Measurements from ENCODE around the gene BRCA2.

The BRCA2 gene

DNA sequence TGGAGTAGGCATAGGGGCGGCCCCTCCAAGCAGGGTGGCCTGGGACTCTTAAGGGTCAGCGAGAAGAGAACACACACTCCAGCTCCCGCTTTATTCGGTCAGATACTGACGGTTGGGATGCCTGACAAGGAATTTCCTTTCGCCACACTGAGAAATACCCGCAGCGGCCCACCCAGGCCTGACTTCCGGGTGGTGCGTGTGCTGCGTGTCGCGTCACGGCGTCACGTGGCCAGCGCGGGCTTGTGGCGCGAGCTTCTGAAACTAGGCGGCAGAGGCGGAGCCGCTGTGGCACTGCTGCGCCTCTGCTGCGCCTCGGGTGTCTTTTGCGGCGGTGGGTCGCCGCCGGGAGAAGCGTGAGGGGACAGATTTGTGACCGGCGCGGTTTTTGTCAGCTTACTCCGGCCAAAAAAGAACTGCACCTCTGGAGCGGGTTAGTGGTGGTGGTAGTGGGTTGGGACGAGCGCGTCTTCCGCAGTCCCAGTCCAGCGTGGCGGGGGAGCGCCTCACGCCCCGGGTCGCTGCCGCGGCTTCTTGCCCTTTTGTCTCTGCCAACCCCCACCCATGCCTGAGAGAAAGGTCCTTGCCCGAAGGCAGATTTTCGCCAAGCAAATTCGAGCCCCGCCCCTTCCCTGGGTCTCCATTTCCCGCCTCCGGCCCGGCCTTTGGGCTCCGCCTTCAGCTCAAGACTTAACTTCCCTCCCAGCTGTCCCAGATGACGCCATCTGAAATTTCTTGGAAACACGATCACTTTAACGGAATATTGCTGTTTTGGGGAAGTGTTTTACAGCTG, at the start of gene BRCA2, which contains the start of gene ZAR1L:
Gene BRCA2, plus strand, starts transcription at position 271 of the 790 bp plus-strand sequence. CDS start 953 bp downstream, outside the sequence.
Gene ZAR1L, minus strand, starts transcription at position 126 of the 790 bp plus-strand sequence. CDS start 3,438 bp downstream, outside the sequence.
- peak; percentile 74 to 77 for DNase-seq (ENCODE audit: low read depth in 2 of 2)

GRCh38 chr13:32265726-32266125, 49.6 kb upstream of the BRCA2 start:
- no peak for DNase-seq (ENCODE audit: low read depth in 2 of 2)

- no peak for DNase-seq (ENCODE audit: low read depth in 2 of 2)
These were observed 49.2 kb upstream of the BRCA2 start for GRCh38 chr13:32266130-32266529.

- DNase-seq (ENCODE audit: low read depth in 2 of 2): peak in 1 of 2 donors; percentile 16
These were observed 47.4 kb upstream of the BRCA2 start for GRCh38 chr13:32267836-32268439.

DNA sequence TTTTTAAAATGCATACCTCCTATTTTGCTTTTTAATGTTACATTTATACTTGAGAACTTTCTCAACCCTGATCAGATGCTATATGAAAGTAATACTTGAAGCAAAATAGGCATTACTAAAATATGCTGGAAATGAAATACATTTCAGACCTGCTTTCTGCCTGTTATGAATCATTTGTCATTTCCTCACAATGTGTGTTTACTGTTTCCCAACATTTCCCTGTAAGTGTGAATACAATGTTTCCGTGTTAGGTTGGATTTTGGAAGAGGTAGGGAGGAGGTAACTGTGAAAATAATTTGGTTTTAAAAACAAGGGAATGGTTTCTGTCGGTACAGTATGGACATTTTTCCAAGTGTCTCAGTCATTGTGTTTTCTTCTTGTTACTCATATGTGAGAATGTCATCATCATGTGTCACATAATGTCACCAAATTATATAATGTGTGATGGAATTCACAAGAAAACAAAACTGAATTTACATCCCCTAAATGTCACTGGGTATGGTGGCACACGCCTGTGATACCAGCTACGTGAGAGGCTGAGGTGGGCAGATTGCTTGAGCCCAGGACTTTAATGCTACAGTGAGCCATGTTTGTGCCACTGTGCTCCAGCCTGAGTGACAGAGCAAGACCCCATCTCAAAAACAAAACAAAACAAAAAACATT, 43.2 kb upstream of the BRCA2 start:
- DNase-seq (ENCODE audit: low read depth in 2 of 2): no peak

- no peak for DNase-seq (ENCODE audit: low read depth in 2 of 2)
These were observed 37.5 kb upstream of the BRCA2 start for GRCh38 chr13:32277839-32278238.

DNA sequence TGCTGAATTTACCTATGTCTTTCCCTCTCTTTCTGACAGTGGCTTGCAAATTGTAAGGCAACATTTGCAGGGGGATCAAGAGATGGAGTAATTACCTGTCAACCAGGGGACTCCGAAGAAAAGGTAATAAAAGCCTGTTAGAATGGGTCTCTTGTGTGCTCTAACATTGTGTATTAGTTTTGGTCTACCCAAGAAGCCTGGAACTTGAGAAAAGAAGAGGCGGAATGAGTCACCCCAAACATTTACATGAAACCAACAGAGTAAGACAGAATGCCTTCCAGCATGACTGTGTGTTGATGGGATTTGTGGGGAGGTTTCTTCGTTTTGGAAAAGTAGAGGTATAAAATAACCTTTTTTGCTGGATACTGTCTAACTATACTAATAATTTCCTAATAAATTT, 36.9 kb upstream of the BRCA2 start:
- no peak for DNase-seq (ENCODE audit: low read depth in 2 of 2)

DNA sequence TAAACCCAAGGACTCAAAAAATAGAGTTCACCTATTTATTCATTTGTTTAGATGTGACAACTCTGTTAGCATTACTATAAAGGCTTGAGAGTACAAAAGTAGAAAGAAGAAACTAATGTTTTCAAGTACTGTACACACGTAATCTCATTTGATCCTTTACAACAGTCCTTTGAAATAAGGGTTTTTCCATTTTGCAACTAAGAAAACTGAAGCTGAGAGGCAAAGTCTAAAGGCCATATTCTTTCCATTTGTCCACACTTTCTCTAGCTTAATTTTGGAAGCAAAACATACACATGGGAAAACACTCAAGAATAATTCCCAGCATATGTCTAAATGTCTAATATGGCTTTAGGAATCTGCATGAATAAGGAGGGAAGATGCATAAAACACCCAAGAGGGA, 34.2 kb upstream of the BRCA2 start:
- no peak for DNase-seq (ENCODE audit: low read depth in 2 of 2)

- DNase-seq (ENCODE audit: low read depth in 2 of 2): no peak
These were observed 33.1 kb upstream of the BRCA2 start for GRCh38 chr13:32282096-32282711.

- DNase-seq (ENCODE audit: low read depth in 2 of 2): no peak
These were observed 30.2 kb upstream of the BRCA2 start for GRCh38 chr13:32284927-32285632.

GRCh38 chr13:32285633-32285965, 29.7 kb upstream of the BRCA2 start:
- no peak for DNase-seq (ENCODE audit: low read depth in 2 of 2)

GRCh38 chr13:32297206-32297605, 18.1 kb upstream of the BRCA2 start:
- no peak for DNase-seq (ENCODE audit: low read depth in 2 of 2)

DNA sequence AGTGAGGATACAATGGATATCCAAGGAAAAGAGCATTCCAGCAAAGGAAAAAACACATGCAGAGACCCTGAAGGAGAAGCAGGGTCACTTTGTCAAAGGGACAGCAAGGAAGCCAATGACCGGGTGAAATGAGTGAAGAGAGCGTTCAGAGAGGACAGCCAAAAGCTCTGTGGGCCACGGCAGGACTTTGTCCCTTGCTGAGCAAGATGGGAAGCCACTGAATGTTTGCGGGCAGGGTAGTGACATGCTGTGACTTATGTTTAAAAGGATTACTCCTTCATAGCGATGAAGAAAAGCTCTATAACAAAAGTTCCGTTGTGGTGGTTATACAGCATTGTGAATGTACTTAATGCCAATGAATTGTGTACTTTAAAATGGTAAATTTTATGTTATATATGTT, 16.6 kb upstream of the BRCA2 start:
- no peak for DNase-seq (ENCODE audit: low read depth in 2 of 2)

DNA sequence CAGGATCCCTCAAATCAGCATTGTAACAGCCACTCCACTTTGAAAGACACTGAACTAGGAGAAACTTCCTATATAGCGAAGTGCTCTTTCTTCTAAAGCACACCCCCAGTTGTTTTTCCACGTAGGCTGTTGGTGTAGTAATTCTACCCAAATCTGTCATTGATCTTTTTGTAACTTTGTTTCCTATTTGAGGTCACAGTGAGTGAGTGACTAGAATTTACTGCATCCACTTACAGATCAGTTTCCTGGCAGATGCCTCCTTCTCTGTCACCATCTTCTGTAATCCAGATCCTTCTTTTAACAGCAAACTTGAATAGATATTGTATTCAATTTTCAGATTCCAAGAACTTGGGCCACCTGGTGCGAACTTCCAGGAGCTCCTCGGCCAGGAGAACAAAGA, 15.4 kb upstream of the BRCA2 start:
- DNase-seq (ENCODE audit: low read depth in 2 of 2): no peak

DNA sequence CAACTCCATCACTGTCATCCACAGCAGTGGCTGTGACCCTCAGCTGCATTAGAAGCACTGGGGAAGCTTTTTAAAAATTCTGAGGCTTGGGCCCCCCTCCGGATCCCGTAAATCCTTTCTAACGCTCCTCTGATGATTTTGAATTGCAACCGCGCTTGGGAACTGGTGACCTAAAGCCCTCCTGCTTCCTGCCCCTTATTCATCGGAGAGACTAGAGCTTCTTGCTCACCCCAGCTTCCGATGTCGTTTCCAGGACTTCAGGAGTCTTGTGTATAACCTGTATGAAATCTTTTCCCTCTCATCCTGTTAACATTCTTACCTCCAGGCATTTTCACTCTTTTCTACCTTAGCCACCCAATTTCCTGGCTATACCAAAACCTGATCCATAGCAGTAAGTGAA, 14.9 kb upstream of the BRCA2 start:
- no peak for DNase-seq (ENCODE audit: low read depth in 2 of 2)

- DNase-seq (ENCODE audit: low read depth in 2 of 2): no peak
These were observed 14.4 kb upstream of the BRCA2 start for GRCh38 chr13:32300920-32301319.

DNA sequence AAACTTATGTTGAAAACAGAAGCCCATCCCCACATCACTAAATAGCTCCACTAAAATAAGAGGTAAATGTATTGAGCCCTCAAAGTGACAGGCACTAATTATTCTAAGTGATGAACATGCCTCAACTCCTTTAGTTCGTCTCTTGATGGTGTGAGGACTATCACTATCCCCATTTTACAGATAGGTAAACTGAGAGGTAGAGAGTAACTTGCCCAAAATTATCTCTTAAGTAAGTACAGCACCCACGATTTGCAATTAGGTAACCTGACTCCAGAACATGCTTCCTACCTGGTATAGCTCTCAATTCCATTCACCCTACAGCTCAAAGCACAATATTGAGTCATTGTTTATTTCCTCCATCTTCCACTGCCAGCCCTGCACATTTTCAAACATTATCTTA, 12.8 kb upstream of the BRCA2 start:
- DNase-seq (ENCODE audit: low read depth in 2 of 2): no peak

DNA sequence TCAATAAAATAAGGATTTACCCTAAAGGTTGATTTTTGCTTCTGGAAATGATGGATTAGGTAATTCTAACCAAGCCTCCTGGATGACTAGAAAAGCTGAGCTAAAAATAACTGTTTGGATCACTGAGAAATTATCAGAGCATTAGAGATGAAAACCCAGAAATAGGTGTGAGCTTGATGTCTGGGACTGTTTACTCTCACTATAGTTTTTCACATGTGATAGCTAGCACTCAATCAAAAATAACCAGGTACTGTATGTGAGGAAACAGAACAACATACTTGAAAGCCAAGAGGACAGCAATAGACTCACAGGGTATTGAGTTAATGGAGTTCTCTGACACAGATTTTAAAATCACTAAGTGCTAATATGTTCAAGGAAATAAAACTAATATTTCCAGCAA, 9.7 kb upstream of the BRCA2 start:
- DNase-seq (ENCODE audit: low read depth in 2 of 2): no peak

DNA sequence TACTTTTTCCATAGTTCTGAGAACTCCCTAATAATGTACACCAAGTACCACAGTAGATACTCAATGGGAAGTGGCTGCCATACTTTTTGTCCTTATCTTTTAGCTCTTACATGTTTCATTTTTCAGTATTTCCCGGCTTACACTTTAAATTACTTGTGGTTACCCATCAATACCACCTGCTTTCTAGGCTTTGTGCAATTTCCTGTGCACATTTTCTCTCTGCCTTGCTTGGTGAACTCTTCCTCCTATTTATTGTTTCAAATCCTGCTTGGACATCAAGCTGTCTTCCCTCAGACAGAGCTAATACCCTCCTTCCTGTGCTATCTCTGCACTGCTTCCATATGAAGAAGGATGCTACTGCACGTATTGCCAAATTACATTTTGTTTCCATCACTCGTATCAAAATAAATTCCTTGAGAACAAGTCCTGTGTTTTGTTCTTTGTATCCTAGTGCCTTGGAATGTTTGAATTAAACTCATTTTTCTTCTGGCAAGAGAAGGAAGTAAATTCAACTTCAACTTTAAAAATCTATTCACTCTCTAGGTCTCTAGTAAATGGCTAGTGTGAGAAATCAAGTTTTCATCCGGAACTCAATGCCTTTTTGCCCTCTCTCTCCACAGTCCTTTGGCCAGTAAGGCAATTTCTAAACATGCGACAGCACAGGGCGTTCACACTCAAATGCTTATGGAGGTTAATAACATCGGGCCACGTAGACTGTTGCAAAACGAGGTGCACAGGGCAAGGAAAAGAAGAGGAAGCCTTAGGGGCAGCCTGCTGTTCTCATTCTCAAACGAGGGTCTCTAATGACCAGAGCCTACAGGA, 5.8 kb upstream of the BRCA2 start:
- DNase-seq (ENCODE audit: low read depth in 2 of 2): no peak

DNA sequence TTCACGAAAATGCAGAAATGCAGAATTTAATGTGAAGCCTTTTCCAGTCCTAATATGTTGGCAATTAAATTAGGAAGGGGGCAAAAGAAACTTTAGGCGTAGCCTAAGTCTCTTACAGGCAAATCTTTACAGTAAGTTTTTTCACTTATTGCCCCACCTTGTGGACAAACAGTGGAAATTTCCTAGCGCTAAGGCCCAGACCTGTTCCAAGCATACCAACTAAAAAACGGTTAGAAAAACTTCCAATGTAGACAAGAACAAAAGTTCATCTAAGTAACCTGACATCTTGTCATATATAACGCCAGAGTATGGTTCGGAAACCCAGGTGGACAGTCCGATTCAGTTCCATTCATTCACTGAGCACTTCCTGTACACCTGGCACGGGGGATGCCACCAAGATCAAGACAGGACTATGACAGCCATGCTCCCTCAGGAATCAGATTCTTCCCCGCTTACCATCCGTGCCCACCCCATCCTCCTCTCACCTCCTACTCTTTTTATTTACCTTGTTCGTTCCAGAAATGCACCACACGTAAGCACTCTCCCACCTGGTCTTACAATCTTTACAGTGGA, 5.1 kb upstream of the BRCA2 start:
- no peak for DNase-seq (ENCODE audit: low read depth in 2 of 2)
